DMS53 treated with DMSO at 0.1 percent for 48 hours (cell line): ENCODE measurements around the gene SH3RF2.
"Not testable (repeated sequence)": the region's sequence is repeated elsewhere in the genome, so short reads cannot be mapped to it uniquely, and the experiment has no call there.

ENCODE experiments used
- DNase-seq: peaks from one replicate; lab custom pipeline; 2025; ENCODE audit not compliant: unreplicated experiment; lab: John Stamatoyannopoulos, UW

SH3RF2 gene

GRCh38 chr5:145979270-145980223, 43.2 kb downstream of the SH3RF2 start:
- DNase-seq: peak; percentile 13

GRCh38 chr5:145980259-145980658, 43.9 kb downstream of the SH3RF2 start:
- DNase-seq: no peak

GRCh38 chr5:145980718-145981117, 44.3 kb downstream of the SH3RF2 start:
- no peak for DNase-seq

- DNase-seq: peak; percentile 89
These were observed 45.5 kb downstream of the SH3RF2 start for GRCh38 chr5:145981589-145982571.

- DNase-seq: no peak
These were observed 46.4 kb downstream of the SH3RF2 start for GRCh38 chr5:145982572-145983318.

- DNase-seq: no peak
These were observed 47.1 kb downstream of the SH3RF2 start for GRCh38 chr5:145983446-145983845.

- DNase-seq: no peak
These were observed 47.7 kb downstream of the SH3RF2 start for GRCh38 chr5:145984072-145984471.

GRCh38 chr5:145987856-145988255, 51.5 kb downstream of the SH3RF2 start:
- DNase-seq: no peak

GRCh38 chr5:145988993-145989392, 52.6 kb downstream of the SH3RF2 start:
- DNase-seq: no peak

GRCh38 chr5:145989428-145989827, 53.0 kb downstream of the SH3RF2 start:
- DNase-seq: no peak

- DNase-seq: no peak
These were observed 53.8 kb downstream of the SH3RF2 start for GRCh38 chr5:145990170-145990569.

- no peak for DNase-seq
These were observed 54.7 kb downstream of the SH3RF2 start for GRCh38 chr5:145991044-145991575.

GRCh38 chr5:145993538-145993937, 57.2 kb downstream of the SH3RF2 start:
- DNase-seq: not testable (repeated sequence)

- no peak for DNase-seq
These were observed 59.8 kb downstream of the SH3RF2 start for GRCh38 chr5:145996135-145996534.

- no peak for DNase-seq
These were observed 62.8 kb downstream of the SH3RF2 start for GRCh38 chr5:145999208-145999607.

- DNase-seq: no peak
These were observed 63.7 kb downstream of the SH3RF2 start for GRCh38 chr5:146000072-146000471.

GRCh38 chr5:146001544-146002190, 65.3 kb downstream of the SH3RF2 start:
- DNase-seq: peak; percentile 41

- DNase-seq: no peak
These were observed 66.1 kb downstream of the SH3RF2 start for GRCh38 chr5:146002491-146002890.

- DNase-seq: no peak
These were observed 67.5 kb downstream of the SH3RF2 start for GRCh38 chr5:146003852-146004251.

- DNase-seq: no peak
These were observed 68.9 kb downstream of the SH3RF2 start for GRCh38 chr5:146005264-146005663.
